HG03469 (cell line): ENCODE measurements around the gene SLC4A8.

Source experiments
- ATAC-seq: cut with Tn5 transposase; IDR thresholded peaks from one replicate; pipeline ENCODE4 v1.9.1; 2021; ENCODE audit warnings: mild to moderate bottlenecking, moderate library complexity, moderate number of reproducible peaks; ENCODE audit not compliant: unreplicated experiment

The SLC4A8 gene

GRCh38 chr12:51424662-51425539 is at the start of gene SLC4A8:
SLC4A8 (plus strand) TSS chr12:51424831; CDS start chr12:51424988, 157 bp downstream.
- peak; percentile 70 for ATAC-seq

GRCh38 chr12:51374856-51375255 is 49.8 kb upstream of the SLC4A8 start:
- ATAC-seq, result no peak

- ATAC-seq, result no peak
Observed at GRCh38 chr12:51377099-51377984, 47.3 kb upstream of the SLC4A8 start.

GRCh38 chr12:51378749-51379148 is 45.9 kb upstream of the SLC4A8 start:
- ATAC-seq, result no peak

GRCh38 chr12:51379571-51379970 is 45.1 kb upstream of the SLC4A8 start:
- ATAC-seq, result no peak

GRCh38 chr12:51381226-51382079 is 43.2 kb upstream of the SLC4A8 start:
- no peak for ATAC-seq

GRCh38 chr12:51382173-51382572 is 42.5 kb upstream of the SLC4A8 start:
- ATAC-seq, result no peak

GRCh38 chr12:51383269-51383905 is 41.2 kb upstream of the SLC4A8 start:
- no peak for ATAC-seq

GRCh38 chr12:51386351-51386750 is 38.3 kb upstream of the SLC4A8 start:
- no peak for ATAC-seq

GRCh38 chr12:51388069-51388799 is 36.4 kb upstream of the SLC4A8 start:
- no peak for ATAC-seq

- ATAC-seq, result no peak
Observed at GRCh38 chr12:51388846-51389245, 35.8 kb upstream of the SLC4A8 start.

- no peak for ATAC-seq
Observed at GRCh38 chr12:51389302-51389999, 35.2 kb upstream of the SLC4A8 start.

- no peak for ATAC-seq
Observed at GRCh38 chr12:51390457-51390856, 34.2 kb upstream of the SLC4A8 start.

GRCh38 chr12:51390891-51391282 is 33.7 kb upstream of the SLC4A8 start:
- ATAC-seq, result no peak

GRCh38 chr12:51391283-51392123 is 33.1 kb upstream of the SLC4A8 start, which contains the start of gene GALNT6:
GALNT6 (minus strand) TSS chr12:51391406; CDS start chr12:51379781, 11,625 bp downstream.
- no peak for ATAC-seq

GRCh38 chr12:51392556-51393237 is 31.9 kb upstream of the SLC4A8 start:
- no peak for ATAC-seq
